ENCODE results near the gene SHISA9. TPM values are rescaled to one million over a fixed set of nuclear protein-coding genes. Genes with fewer than 3 reads are reported as not detected.

SHISA9 gene
- total RNA-seq, 2 experiments from 2014 or later: not detected

GRCh38 chr16:13103831-13104530 lies 202.6 kb downstream of the SHISA9 start:
- Histone ChIP-seq H3K4me2 (ENCODE audit: low read length) (no peak overlapping the region), H3K27ac (ENCODE audit: low read depth, low read length, poor library complexity, severe bottlenecking) (no peak overlapping the region), H3K4me3 (ENCODE audit: low read depth, low read length, poor library complexity, severe bottlenecking) (no peak overlapping the region), H2AFZ (ENCODE audit: low read length) (no peak overlapping the region), H3K9me2 (ENCODE audit: insufficient read depth, low read length) (no peaks in the 10 kb centered on the region), H3K9me3 (ENCODE audit: low read length) (no peaks in the 10 kb centered on the region), H3K36me3 (ENCODE audit: insufficient read depth, low read length) (no peaks in the 10 kb centered on the region), H3K4me1 (ENCODE audit: insufficient read depth, low read length, poor library complexity, severe bottlenecking) (no peaks in the 10 kb centered on the region), H4K20me1 (ENCODE audit: insufficient read depth, low read length) (no peaks in the 10 kb centered on the region), H3K79me2 (ENCODE audit: insufficient read depth, low read depth, low read length) (no peaks in the 10 kb centered on the region)
- ChIA-PET CTCF (ENCODE audit: unreplicated experiment) (no interaction called here), POLR2A (no interaction called here)
- intact Hi-C loops (cut with micrococcal nuclease; ENCODE audit: unreplicated experiment): no loop called here
- DNase-seq (ENCODE audit: low spot score): no peak
- BruUV-seq (replicated peaks): no TSS peak
- no peak for TF ChIP-seq EZH2phosphoT487 (IDR thresholded peaks at IDR 0.05; ENCODE audit: borderline replicate concordance, low read depth, low read length)
- TF ChIP-seq, protein P1, sequence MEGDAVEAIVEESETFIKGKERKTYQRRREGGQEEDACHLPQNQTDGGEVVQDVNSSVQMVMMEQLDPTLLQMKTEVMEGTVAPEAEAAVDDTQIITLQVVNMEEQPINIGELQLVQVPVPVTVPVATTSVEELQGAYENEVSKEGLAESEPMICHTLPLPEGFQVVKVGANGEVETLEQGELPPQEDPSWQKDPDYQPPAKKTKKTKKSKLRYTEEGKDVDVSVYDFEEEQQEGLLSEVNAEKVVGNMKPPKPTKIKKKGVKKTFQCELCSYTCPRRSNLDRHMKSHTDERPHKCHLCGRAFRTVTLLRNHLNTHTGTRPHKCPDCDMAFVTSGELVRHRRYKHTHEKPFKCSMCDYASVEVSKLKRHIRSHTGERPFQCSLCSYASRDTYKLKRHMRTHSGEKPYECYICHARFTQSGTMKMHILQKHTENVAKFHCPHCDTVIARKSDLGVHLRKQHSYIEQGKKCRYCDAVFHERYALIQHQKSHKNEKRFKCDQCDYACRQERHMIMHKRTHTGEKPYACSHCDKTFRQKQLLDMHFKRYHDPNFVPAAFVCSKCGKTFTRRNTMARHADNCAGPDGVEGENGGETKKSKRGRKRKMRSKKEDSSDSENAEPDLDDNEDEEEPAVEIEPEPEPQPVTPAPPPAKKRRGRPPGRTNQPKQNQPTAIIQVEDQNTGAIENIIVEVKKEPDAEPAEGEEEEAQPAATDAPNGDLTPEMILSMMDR (conservative IDR thresholded peaks at IDR 0.05; ENCODE audit: low read length): no peak

GRCh38 chr16:13104772-13105171 lies 203.4 kb downstream of the SHISA9 start:
- Histone ChIP-seq H3K9me2 (ENCODE audit: insufficient read depth, low read length) (no peaks in the 10 kb centered on the region), H4K20me1 (ENCODE audit: insufficient read depth, low read length) (no peaks in the 10 kb centered on the region), H3K9me3 (ENCODE audit: low read length) (no peaks in the 10 kb centered on the region), H3K36me3 (ENCODE audit: insufficient read depth, low read length) (no peaks in the 10 kb centered on the region), H3K79me2 (ENCODE audit: insufficient read depth, low read depth, low read length) (no peaks in the 10 kb centered on the region), H3K4me1 (ENCODE audit: insufficient read depth, low read length, poor library complexity, severe bottlenecking) (no peaks in the 10 kb centered on the region), H3K4me3 (ENCODE audit: low read depth, low read length, poor library complexity, severe bottlenecking) (no peak overlapping the region), H3K27ac (ENCODE audit: low read depth, low read length, poor library complexity, severe bottlenecking) (no peak overlapping the region), H3K4me2 (ENCODE audit: low read length) (no peak overlapping the region), H2AFZ (ENCODE audit: low read length) (no peak overlapping the region)
- TF ChIP-seq, protein P1 (conservative IDR thresholded peaks at IDR 0.05; ENCODE audit: low read length): no peak
- no peak for TF ChIP-seq EZH2phosphoT487 (IDR thresholded peaks at IDR 0.05; ENCODE audit: borderline replicate concordance, low read depth, low read length)
- DNase-seq (ENCODE audit: low spot score): no peak
- POLR2A ChIA-PET: no interaction called here
- CTCF ChIA-PET (ENCODE audit: unreplicated experiment): no interaction called here
- intact Hi-C loops (cut with micrococcal nuclease; ENCODE audit: unreplicated experiment): no loop called here
- no TSS peak for BruUV-seq (replicated peaks)

DNA sequence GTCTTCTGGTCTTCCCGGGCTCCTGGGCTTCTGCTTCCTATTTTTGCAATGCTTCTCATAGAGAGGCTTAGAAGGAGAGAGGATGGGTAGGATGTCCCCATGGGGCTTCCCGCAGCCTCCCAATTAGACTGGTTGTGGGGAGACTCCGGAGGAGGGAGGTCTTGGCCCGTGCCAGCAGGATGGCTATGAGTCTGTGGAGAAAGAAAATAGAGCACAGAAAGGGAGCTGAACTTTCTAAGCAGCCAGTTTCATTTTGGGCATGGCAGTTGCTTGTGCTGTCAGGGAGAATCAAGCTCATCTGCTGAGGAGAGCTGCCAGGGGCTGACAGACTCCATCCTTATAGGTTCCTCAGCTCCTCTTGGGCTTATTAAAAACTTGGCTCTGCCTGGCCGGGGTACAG lies 204.0 kb downstream of the SHISA9 start:
- intact Hi-C loops (cut with micrococcal nuclease; ENCODE audit: unreplicated experiment): no loop called here
- Histone ChIP-seq H3K9me2 (ENCODE audit: insufficient read depth, low read length) (no peaks in the 10 kb centered on the region), H4K20me1 (ENCODE audit: insufficient read depth, low read length) (no peaks in the 10 kb centered on the region), H3K4me3 (ENCODE audit: low read depth, low read length, poor library complexity, severe bottlenecking) (no peak overlapping the region), H3K4me2 (ENCODE audit: low read length) (no peak overlapping the region), H3K79me2 (ENCODE audit: insufficient read depth, low read depth, low read length) (no peaks in the 10 kb centered on the region), H3K9me3 (ENCODE audit: low read length) (no peaks in the 10 kb centered on the region), H2AFZ (ENCODE audit: low read length) (no peak overlapping the region), H3K4me1 (ENCODE audit: insufficient read depth, low read length, poor library complexity, severe bottlenecking) (no peaks in the 10 kb centered on the region), H3K36me3 (ENCODE audit: insufficient read depth, low read length) (no peaks in the 10 kb centered on the region), H3K27ac (ENCODE audit: low read depth, low read length, poor library complexity, severe bottlenecking) (no peak overlapping the region)
- ChIA-PET CTCF (ENCODE audit: unreplicated experiment) (no interaction called here), POLR2A (no interaction called here)
- TF ChIP-seq, protein P1 (conservative IDR thresholded peaks at IDR 0.05; ENCODE audit: low read length): no peak
- no peak for TF ChIP-seq EZH2phosphoT487 (IDR thresholded peaks at IDR 0.05; ENCODE audit: borderline replicate concordance, low read depth, low read length)
- BruUV-seq (replicated peaks): no TSS peak
- no peak for DNase-seq (ENCODE audit: low spot score)
